Stimulated activated CD4-positive, alpha-beta T cell treated with anti-CD3 and anti-CD28 coated beads, Interleukin-1b, Interleukin-23, amount 100 ng/mL, for 4 hours (primary cell): Measurements from ENCODE around the gene ZCCHC4.

ENCODE experiments used
- DNase-seq, 2 donors: peaks; one replicate each; pipeline ENCODE4 v3.0.0-alpha.2; 2020; ENCODE audit warnings: low read depth in 2 of 2

ZCCHC4 gene, protein sequence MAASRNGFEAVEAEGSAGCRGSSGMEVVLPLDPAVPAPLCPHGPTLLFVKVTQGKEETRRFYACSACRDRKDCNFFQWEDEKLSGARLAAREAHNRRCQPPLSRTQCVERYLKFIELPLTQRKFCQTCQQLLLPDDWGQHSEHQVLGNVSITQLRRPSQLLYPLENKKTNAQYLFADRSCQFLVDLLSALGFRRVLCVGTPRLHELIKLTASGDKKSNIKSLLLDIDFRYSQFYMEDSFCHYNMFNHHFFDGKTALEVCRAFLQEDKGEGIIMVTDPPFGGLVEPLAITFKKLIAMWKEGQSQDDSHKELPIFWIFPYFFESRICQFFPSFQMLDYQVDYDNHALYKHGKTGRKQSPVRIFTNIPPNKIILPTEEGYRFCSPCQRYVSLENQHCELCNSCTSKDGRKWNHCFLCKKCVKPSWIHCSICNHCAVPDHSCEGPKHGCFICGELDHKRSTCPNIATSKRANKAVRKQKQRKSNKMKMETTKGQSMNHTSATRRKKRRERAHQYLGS

DNA sequence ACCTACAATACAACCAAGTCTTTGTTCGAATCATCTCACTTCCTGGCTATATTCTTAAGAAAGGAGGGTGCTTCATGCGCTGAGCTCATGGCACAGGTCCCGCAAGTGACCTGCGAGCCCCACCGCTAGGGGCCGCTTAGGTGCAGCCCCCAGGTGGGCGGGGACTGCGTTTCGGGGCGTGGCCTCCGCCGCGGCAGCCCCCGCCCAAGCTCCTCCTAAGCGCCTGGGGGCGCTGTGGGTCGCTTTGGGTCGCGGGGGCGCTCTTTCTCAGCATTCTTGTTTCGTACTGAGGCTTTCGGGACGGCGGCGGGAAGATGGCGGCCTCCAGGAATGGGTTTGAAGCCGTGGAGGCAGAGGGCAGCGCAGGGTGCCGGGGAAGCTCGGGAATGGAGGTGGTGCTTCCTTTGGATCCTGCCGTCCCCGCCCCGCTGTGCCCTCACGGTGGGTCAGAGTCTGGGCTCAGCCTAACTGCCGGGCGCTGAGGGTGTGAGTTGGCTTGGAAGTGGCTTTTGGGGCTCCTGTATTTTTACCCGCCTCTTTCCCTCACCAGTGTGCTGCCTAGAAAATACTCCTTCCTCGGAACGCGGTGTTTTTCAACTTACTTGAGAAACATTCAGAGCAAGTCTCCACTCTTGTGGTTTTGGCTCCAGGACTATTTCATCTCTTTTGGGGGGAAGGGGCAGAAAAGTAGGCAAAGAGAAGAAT, at the start of gene ZCCHC4:
Gene ZCCHC4 (plus strand): TSS at position 279 of the 705 bp plus-strand sequence. CDS start 36 bp downstream, at position 315.
- DNase-seq = peak; percentile 85 to 90

DNA sequence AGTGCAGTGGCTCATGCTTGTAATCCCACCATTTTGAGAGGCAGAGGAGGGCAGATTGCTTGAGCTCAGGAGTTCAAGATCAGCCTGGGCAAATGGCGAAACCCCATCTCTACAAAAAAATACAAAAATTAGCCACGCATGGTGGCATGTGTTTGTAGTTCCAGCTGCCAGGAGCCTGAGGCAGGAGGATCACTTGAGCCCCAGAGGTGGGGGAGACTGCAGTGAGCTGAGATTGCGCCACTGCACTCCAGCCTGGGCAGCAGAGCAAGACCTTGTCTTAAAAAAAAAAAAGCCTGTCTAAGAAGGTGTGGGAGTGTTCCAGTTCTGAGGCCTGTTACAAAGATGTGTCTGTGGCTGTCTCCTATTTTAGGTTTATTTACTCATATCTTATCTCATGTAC, 40.7 kb upstream of the ZCCHC4 start:
- DNase-seq = no peak

DNA sequence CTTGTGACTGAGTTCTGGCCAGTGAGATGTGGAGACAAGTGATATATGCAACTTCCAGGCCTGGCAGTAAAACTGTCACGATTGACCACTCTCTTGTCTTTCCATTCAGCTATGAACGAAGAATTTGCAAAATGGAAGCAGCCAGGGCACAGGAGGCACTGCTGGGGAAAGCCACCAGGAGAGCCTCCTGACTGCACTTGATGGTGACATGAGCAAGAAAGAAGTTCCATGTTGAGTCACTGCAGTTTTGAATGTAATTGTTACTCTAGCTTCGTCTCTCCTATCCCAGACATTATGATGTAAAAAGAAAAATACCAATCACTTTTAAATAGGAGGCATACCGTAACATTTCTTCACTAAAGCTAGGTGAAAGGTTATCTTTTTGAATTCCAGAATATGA, 32.4 kb upstream of the ZCCHC4 start:
- no peak for DNase-seq

DNA sequence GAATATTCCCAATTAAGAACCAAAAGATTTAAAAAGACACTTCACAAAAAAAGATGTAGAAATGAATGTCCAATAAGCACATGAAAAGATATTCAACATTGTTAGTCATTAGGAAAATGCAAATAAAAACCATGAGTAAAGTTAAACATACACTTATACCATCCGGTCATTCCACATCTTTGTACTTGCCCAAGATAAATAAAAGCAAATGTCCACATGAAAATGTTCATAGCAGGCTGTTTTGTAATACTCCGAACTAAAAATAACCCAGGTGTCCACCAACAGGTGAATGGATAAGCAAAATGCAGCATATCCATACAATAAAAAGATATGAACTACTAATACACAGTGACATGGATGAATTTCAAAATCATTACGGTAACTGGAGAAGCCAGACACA, 28.6 kb upstream of the ZCCHC4 start:
- DNase-seq = no peak

DNA sequence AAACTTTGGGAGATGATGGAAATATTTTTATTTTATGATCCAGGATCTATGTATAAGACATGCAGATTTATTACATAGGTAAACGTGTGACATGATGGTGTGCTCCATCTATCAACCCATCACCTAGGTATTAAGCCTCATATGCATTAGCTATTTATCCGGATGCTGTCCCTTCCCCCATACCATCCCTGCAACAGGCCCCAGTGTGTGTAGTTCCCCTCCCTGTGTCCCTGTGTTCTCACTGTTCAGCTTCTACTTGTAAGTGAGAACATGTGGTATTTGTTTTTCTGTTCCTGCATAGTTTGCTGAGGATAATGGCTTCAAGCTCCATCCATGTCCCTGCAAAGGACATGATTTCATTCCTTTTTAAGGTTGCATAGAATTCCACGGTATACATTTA, 28.1 kb upstream of the ZCCHC4 start:
- no peak for DNase-seq

DNA sequence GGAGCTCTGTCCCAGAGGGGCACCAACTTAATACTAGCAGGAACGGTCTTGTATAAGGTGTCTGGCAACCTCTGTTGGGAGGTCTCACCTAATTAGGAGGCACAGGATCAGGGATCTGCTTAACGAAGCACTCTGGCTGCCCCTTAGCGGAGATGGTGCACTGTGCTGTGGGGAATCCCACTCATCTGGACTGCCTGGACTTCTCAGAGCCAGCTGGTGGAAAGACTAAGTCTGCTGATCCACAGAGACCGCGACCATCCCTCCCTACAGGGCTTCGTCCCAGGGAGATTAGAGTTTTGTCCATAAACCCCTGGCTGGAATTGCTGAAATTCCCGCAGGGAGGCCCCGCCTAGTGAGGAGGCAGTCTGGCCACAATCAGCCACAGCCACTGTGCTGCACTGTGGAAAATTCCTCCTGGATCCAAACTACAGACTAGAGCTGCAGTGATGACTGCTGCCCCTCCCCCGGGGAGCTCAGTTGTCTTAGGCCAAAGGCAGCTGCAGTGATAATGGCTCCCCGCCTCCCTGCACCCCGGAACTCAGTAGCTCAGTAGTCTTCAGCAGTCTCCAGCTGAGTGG, 22.0 kb upstream of the ZCCHC4 start:
- DNase-seq = no peak

DNA sequence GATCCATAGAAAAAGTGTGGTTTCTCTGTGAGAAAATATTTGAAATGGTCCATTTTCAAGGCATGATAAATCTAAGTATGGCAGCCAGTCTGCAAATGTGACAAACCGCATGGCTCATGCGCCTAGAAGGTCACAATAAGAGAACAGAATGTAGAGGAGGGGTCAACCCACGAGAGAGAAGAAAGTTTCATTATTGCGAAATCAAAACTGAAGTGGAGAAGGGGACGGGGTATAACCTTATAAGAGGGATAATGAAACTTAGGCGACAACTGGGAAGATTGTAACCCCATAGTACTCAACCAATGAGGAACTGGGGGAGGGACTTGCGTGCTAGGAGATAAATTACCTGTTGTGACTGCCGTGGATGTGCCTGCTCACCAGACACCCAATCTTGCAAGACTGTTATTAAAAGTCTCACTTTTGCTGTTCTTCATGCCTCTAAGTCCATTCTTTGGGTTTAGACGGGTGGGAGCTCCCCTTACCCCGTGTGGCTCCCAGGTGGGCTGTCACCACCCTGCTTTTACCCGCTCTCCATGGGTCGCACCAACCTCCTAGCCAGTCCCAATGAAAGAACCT, 21.3 kb upstream of the ZCCHC4 start:
- no peak for DNase-seq

DNA sequence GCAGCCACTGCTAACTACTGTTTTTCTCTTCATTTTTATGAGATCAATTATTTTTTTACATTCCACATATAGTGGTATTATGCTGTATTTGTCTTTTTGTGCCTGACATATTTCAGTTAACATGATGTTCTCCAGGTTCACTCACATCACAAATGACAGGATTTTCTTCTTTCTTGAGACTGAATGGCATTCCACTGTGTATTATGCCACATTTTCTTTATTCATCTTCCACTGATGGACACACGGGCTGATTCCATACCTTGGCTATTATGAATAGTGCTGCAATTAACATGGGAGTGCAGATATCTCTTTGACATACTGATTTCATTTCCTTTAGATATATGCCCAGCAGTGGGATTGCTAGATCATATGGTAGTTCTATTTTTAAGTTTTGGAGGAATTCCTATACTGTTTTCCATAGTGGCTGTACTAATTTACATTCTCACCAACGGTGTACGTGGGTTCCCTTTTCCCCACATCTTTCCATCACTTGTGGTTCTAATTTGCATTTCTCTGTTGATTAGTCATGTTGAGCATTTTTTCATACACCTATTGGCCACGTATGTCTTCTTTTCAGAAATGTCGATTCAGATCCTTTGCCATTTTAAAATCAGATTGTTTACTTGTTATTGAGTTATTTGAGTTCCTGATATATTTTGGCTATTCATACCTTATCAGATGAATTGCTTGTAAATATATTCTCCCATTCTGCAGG, 14.9 kb upstream of the ZCCHC4 start:
- DNase-seq = no peak

DNA sequence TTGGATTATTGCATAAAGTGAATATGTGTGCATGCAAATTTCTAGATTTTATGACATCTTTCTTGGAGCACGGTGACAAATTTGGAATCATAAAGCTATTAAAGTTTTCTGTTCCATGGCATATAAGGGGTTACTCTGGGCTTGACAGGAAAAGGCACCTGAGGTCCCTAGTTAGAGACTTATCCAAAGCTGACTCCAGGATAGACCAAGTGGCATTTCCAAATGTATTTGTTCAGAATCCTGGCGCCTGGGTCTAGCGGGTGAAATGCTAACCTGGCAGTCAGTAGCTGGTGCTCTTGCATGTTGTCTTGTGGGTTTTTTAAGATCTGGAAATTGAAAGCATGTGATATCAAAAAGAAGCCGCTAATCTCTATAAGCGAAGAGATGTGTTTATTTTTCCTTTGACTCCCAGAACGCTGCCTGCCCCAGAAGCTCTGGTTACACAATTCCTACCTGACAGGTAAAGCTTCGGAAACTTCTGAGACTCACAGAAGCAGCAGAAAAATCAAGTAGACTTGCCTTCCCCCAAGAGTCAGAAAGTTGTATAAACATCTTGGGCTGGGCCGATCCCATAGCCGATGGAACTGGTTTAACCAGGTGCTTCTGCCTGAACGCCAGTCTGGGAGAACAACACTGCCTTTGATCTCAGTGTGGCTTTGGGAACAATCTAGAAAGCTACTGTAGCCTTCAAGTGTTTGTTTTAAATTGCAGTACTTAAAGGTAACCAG, 12.9 kb upstream of the ZCCHC4 start:
- no peak for DNase-seq

DNA sequence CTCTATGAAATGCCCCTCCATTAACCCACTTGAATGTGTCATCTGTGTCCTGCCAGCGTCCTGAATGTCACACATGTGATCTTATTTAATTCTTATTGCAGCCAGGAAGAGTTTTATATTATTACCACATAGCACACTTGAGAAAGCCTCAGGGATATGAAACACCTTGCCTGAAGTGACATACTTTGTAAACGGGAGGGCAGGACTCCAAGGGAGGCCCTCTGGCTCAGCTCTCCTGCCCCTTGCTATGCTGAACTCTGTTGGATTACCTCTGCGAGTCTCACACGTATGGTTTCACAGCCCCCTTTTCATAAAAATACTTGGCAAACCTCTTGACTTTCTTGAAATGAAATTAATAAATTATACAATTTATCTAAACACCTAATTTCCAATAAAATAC, 11.1 kb upstream of the ZCCHC4 start:
- DNase-seq = no peak

DNA sequence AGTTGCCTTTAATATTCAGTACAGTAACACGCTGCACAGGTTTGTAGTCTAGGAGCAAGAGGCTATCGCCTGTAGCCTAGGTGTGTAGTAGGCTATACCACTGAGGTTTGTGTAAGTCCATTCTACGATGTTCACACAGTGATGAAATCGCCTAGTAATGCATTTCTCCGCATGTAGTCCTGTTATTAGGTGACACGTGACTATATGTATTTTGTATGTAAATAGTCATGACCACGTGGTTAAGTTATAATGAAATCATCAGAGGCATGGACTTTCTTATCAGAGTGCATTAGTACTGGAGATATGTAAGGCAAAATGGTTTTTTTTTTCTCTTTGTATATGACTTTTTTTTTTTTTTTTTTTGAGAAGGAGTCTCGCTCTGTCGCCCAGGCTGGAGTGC, 9.9 kb upstream of the ZCCHC4 start:
- no peak for DNase-seq

DNA sequence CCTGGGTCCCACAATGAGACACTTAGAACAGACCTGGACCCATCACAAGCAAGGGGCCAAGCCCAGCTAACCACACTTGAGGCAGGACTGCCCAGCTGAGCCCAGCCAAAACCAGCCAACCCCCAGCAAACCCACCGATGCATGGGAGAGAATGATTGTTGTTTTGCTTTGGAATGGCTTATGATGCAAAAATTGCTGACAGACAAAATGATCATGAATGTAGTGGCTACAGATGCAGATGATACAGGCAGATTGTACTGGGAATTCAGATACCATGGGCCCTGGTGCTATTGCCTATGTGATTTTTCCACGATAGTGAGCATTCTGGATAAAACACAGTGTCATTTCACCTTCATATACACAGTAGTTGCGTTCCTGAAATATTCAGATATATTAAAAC, 9.0 kb upstream of the ZCCHC4 start:
- DNase-seq = no peak

DNA sequence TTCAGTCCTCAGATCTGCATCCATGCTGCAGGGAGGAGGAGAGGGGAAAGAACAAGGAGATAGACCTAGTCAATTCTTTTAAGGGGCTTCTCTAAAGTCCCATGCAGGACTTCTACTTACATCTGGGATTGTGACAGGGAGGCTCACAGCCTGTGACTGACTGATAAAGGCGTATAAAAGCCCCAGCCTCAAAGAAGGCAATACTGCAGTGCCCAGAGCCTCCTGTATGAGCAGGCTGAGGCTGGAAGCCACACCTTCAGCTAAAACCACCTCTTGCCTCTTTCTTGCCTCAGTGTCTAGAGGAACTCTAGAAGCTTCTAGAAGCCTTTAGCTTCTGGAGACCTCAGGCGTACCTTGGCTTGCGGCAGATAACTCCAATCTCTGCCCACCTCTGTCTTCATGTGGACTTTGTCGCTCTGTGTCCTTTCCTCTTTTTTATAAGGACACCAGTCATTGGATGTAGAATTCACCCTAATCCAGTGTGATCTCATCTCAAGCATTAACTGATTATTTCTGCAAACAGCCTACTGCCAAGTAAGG, 6.0 kb upstream of the ZCCHC4 start:
- DNase-seq = no peak

DNA sequence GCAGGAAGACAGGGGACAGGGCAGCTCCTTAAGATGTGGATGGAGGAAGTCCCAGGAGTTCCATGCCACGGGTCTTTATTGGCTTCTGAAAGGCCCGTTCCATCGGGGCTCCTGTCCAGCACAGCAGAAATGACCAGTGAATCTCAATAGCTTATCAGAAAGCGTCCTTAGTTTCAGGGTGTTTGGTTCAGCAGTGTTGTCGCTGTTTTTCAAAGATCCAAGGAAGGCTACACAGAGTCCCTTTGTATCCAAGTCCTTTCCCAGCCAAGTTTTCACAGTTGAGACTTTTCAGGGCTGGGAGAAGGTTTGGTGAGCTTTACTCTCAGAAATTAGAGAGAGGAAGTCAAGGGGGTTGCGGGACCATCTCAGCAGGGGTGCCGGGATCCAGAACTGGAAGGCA, 5.0 kb upstream of the ZCCHC4 start:
- no peak for DNase-seq

DNA sequence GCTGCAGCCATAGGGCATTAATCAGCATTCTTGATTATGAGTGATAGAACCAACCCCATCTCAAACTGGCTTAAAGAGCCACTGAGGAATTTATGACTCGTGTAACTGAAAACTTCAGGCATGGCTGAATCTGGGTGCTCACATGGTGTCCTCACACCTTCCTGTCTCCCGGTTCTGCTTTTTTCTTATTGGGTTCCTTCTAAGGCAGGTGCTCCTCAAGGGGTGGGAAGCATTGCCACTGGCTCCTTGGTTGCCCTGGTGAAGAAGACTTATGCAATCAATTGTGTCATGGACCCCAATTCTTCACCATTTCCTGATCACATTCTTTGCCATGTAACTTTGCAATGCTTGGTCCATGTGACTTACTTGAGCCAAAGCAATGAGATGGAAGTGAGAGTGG, 4.3 kb upstream of the ZCCHC4 start:
- DNase-seq = no peak

DNA sequence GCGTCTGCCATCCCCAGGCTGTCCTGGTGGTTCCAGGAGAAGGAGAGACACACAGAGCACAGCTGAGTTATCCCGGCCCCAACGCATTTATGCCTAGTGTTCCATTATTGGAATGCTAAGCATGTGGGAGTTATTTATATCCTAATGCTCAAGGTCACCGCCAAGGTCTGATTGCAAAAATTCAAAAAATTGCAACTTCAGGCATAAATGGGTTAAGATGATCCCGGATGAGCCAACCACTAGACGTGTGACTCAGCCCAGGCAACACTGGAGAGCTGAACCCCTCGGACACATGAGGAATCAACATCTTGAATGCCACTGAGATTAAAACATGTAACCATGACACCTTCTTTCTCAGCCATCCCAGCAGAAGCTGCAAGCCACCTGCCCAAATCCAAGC, 3.8 kb upstream of the ZCCHC4 start:
- DNase-seq = no peak

DNA sequence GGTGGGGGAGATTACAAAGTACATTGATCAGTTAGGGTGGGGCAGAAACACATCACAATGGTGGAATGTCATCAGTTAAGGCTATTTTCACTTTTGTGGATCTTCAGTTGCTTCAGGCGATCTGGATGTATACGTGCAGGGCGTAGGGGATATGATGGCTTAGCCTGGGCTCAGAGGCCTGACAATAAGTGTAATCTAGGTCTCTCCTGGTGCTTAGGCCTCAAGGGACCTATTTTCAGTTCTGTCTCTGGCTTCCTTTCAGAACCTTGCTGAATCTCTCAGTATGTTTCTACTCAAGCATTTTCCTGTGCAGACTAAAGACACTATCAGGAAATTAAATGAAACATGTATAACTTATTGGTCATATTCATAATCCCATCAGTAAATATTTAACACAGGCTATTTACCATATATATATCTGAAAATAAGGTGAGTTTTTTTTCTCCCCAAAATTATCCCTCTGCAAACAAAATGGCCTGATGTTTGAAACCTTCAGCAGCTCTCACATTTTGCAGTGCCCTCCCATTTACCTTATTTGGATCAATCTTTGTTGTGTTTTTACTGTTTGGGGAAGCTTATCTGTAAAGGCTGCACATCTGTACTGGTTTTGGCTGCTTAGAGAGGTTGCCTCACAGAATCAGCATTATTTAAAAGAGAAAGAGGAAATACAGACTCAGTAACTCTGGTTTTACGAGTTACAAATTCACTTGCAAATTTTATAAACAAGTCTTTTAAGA, 2.3 kb upstream of the ZCCHC4 start:
- DNase-seq = no peak

DNA sequence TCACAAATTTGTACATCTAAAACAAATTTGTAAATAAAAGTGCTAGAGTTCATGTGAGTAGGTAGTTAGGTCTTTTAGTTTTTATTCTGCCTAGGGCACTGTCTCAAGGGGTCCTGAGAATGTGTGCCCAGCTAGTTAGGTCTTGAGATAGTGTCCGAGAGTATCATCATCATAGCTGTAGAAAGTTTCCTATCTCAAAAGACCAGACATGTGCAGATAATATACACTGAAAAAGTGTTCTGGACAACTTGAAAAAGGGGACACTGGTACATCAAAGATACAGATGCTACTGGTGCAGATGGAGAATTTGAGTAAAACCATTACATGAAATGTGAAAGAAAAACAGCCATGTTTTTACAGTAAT, 1.8 kb upstream of the ZCCHC4 start:
- DNase-seq = no peak

DNA sequence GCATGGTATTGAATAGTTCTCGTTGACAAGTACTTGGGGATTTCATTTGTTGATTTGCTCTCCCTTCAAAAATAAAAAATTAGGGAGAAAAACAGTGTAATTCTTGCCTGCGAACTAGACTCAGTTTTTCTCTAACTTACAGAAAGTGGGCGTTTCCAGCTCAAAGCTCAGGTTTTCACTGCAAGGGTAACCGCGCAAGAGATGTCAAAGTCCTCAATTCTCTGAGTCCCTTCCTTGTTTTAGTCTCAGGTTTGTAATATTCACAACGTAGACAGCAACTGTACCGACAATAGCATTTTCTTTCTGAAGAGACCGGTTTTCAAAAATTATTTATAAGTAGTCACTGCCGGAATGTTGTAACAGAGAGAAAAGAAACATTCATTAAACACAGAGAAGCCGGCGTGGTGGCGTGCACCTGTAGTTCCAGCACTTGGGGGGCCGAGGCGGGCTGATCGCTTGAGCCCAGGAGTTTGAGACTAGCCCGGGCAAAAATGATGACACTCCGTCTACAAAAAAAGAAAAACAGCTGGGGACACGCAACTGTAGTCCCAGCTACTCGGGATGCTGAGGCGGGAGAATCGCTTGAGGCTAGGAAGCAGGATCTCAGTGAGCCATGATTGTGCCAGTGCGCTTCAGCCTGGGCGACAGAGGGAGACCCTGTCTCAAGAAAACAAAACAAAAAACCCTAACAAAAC, 774 bp downstream of the ZCCHC4 start:
- DNase-seq = no peak

DNA sequence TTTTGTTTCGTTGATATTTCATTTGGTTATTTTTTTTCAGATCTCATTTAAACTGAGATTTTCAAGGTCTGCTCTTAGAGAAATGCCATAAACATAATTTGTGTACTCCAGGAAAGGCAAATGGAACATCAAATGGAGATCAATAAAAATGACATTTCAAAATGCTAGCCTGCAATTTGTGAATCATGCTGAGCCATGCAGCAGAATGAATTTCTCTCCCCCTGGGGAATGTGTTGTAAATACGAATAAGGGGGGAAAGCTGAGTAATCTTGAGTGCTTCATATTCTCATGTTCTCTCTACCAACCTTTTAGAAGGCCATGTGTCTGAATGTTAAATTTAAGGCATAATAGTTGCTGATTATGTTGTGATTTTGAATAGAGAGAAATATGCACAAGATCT, 7.8 kb downstream of the ZCCHC4 start:
- no peak for DNase-seq
